ENCODE measurements around the gene OSBPL9.

DNA sequence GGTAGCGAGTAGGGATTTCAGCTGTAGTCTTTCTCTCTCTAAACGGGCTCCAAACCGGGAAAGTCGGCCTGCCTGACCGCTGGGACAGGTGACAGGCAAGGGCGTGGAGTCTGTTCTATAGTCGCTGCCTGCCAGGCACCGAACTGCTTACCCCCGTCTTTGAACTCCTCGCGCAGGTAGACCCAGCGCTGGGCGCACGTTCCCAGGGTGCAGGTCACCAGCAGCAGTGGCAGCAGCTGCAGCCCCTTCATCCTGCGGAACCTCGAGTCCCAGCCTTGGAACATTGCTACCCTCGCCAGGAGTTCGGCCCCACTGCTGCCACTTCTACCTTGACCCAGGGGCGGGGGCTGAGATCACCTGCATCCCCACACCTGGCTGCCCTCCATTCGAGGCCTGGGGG is 22.2 kb upstream of the OSBPL9 start:
- TF ChIP-seq TAF1 (IDR thresholded peaks at IDR 0.05; ENCODE audit: borderline replicate concordance, low read depth, low read length) (no peak), POLR2A (IDR thresholded peaks at IDR 0.05; ENCODE audit: low read depth, low read length) (no peak)

Measured in GM12892 (cell line).